Fibroblast of skin of right biceps (primary cell): ENCODE results near the gene SLC17A7.

Experiments used
- DNase-seq: peaks from one replicate; pipeline ENCODE4 v3.0.0-alpha.2; 2013

SLC17A7 gene

GRCh38 chr19:49425922-49426592 lies 15.3 kb downstream of the SLC17A7 start:
- DNase-seq, result peak; percentile 35

GRCh38 chr19:49425178-49425577 lies 16.1 kb downstream of the SLC17A7 start, which contains the start of gene GFY:
Gene GFY, plus strand, starts transcription at chr19:49425388. Its CDS starts 1,043 bp downstream, at chr19:49426431.
- DNase-seq, result no peak

DNA sequence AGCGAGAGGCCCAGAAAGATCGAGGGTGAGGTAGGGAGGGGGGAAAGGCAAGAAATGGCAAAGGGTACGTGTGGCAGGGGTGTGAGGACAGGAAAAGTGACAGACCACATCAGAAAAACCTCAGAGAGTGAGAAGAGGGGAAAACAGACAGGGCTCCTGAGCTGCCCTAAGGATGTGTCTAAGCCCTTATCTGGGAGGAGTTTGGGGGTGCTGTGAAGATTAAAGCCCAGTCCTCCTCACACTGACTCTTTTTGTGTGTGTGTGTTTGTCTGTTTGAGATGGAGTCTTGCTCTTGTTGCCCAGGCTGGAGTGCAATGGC lies 17.4 kb downstream of the SLC17A7 start:
- DNase-seq, result no peak

DNA sequence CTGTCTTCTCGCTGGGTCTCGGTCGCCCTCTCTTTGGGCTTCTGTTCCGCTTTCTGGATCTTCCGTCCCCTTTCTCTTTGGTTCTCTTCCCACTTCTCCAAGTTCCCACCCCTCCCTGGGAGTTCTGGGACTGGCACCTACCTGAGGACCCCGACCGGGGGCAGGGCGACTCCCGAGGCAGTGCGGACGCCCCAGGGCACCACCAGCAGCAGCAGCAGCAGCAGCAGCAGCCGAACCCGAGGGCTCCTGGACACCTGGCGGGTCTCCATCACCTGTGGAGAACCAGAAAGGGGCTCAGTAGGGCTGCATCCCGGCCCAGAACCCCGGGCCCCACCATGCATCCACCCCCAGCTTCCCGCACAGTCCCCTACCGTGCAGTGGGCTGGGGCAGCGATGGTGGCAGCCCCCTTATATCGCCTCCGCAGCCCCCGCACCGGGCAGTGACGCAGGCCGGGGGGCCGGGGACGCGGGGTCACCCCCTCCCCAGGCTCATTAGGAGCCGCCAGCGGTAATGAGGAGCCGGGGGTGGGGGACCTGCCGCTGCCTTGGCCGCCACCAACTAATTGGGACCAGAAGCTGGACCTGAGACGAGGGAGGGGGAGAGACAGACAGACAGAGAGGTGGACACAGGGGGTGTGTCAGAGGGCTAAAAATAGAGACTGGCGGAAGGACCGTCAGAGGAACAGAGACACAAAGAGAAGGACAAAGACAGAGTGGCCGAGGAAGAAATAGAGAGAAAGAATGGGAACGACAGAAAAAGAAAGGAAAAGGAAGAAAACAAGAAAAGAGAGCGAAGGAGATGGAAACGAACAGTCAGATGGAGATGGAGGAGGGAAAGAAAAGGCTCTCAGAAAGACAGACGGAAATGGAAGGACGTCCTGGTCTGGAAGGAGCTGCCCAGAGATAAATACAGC lies 18.0 kb downstream of the SLC17A7 start, which contains the start of gene PTH2:
Gene PTH2 (minus strand): TSS at position 371 of the 914 bp plus-strand sequence. CDS start 102 bp downstream, at position 269.
- DNase-seq, result no peak

- peak; percentile 23 for DNase-seq
These were observed 18.8 kb downstream of the SLC17A7 start for GRCh38 chr19:49422407-49423070.

DNA sequence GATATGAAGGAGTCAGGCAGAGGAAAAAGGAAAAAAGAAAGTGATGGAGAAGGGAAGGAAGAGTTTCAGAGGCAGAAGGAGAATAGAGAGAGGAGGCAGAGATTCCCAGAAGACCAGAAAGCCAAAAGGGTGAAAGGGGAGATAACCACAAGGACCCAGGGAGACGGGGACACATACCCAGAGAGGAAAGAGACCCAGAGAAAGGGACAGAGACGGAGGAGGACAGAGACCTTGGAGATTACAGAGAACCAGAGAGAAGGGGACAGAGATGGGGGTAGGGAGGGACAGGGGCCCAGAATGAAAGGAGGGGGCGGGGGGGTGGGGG lies 19.5 kb downstream of the SLC17A7 start:
- DNase-seq, result no peak

GRCh38 chr19:49421039-49421877 lies 20.1 kb downstream of the SLC17A7 start:
- DNase-seq, result peak; percentile 40

DNA sequence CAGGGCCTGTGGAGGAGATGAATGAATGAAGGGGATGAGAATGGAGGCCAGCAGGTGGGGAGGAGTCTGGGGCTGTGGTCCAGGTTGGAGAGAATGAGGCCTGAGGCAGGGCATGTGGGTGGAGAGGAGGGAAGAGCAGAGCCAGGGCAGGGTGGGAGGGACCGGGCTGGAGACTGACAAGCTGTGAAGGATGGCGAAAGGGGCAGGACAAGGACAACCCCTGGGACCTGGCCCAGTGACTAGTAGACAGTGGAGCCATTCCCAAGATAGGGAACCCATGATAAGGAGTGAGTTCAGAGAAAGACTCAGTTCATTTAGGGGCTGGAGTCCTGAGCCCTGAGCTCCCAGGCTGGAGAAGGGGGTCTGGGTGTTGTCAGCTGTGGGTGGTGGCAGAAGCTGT lies 21.1 kb downstream of the SLC17A7 start:
- DNase-seq, result no peak

- no peak for DNase-seq
These were observed 22.2 kb downstream of the SLC17A7 start for GRCh38 chr19:49419173-49419572.

DNA sequence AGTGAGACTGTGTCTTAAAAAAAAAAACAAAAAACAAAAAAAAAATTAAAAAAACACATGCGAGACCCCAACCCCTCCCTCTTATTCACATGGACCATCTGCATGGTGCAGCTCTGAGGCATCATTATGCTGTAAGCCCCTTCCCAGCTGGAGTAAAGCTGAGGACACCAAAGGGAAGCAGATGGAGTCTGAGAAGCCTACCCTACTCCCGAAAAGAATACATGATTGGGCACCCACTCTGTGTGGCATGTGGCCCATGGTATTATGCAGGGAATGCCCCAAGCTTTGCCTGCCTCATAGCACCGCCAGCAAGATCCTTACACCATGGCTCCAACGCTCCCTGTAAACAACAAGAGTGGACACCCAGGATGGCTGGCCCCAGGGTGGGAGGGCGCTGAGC lies 22.8 kb downstream of the SLC17A7 start:
- no peak for DNase-seq

GRCh38 chr19:49417088-49417487 lies 24.2 kb downstream of the SLC17A7 start:
- DNase-seq, result no peak

- DNase-seq, result no peak
These were observed 25.5 kb downstream of the SLC17A7 start for GRCh38 chr19:49415810-49416200.

DNA sequence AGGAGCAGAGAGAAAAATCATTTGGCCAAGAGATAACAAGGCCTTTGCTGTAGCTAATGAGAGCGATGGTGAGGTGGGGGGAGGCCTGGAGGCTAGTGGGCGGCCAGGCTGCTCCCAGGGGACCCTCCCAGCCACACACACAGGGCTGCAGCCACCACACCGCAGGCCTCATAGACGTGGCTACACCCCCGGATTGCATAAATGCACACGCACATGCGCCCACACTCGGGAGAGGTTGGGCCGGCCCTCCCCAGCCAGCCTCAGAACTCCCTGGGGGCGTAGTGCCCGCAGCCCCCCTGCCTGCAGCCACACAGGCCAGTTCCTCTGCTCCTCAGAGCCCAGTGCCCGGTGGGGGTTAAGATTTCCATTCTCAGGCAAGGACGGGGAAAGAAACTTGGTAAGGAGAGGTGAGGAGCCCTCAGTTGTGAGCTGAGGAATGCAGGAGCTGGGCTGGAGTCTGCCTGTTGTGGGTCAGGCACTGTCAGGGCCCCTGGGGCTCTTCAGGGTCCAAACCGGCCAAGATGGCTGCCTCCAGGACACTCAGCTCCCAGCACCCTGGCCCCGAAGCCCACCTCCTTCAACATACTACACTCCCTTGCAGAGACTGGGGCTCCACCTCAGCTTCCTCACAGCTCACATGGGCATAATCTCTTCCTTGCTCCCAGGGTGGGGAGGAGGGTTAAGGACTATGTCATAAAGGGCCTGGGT lies 26.1 kb downstream of the SLC17A7 start:
- no peak for DNase-seq

GRCh38 chr19:49414256-49414655 lies 27.1 kb downstream of the SLC17A7 start:
- no peak for DNase-seq

- peak; percentile 47 for DNase-seq
These were observed 28.0 kb downstream of the SLC17A7 start for GRCh38 chr19:49413348-49413747.

DNA sequence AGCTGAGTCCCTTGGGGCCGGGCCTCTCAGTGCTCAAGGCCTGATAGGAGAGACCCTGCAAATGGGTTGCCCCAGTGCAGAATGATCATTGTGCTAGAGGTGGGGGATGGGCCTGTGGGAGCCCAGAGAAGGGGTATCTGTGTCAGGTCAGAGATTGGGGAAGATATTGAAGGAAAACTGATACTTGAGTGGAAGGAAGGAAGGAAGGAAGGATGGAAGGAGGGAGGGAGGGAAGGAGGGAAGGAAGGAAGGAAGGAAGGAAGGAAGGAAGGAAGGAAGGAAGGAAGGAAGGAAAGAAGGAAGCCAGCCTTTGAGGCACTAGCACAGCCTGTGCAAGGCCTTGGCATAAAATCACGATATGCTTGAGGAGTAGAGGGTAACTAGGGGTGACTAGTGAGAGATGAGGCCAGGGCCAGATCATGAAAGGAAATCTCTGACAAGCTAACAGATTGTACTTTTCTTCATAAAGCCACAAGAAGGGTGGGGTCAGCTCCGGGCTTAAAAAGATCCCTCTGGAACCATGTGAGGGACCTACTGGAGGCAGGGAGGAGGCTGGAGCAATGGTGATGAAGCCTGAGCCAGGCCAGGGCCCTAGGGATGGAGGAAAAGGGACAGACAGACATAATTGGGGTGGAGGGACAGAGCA lies 29.5 kb downstream of the SLC17A7 start:
- DNase-seq, result no peak

- DNase-seq, result no peak
These were observed 31.8 kb downstream of the SLC17A7 start for GRCh38 chr19:49409441-49410029.

- peak; percentile 20 for DNase-seq
These were observed 32.4 kb downstream of the SLC17A7 start for GRCh38 chr19:49408816-49409440.

DNA sequence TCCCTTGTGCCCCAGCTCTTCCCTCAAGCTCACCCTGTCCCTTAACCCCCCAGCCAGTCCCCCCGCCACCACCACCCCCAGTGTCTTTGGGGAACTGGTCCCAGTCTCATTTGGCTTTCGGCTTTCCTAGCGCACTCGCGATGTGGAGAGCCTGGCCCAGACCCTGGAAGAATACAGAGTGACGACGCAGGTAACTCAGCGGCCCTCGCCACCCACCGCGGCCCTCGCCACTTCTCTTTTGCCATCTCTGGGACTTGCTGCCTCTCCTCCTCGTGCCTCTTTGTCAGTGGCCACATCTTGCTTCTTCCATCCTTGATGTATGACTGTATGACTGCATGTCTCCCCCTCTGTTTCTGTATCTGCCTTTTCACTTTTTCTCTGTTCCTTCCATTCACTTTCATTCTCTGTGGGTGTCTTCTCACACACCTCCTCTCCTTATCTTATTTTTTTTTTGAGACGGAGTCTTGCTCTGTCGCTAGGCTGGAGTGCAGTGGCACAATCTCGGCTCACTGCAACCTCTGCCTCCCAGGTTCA lies 33.8 kb downstream of the SLC17A7 start:
- DNase-seq, result no peak

GRCh38 chr19:49407079-49407478 lies 34.2 kb downstream of the SLC17A7 start:
- DNase-seq, result no peak
